Suprapubic skin (tissue), 4 donors: ENCODE results near the gene GALNT15. TPM values are rescaled to one million over a fixed set of nuclear protein-coding genes. Genes with fewer than 3 reads are reported as not detected.

Experiments
- DNase-seq, 2 donors: peaks; one replicate each; pipeline ENCODE4 v3.0.0-alpha.2; 2019; ENCODE audit warnings: low spot score in 2 of 2
- H3K27ac ChIP-seq: fragments of 200-600 bp; sonication (generic); one replicate; pipeline ENCODE4 v1.5.1; 2019
- H3K27me3 ChIP-seq: fragments of 200-600 bp; sonication (generic); one replicate; pipeline ENCODE4 v1.5.1; 2019
- H3K36me3 ChIP-seq: fragments of 200-600 bp; sonication (generic); one replicate; pipeline ENCODE4 v1.5.1; 2019
- H3K4me1 ChIP-seq: fragments of 200-600 bp; sonication (generic); one replicate; pipeline ENCODE4 v1.5.1; 2019
- H3K4me3 ChIP-seq: fragments of 200-600 bp; sonication (generic); one replicate; pipeline ENCODE4 v1.5.1; 2019; ENCODE audit warnings: mild to moderate bottlenecking
- H3K9me3 ChIP-seq: fragments of 200-600 bp; sonication (generic); one replicate; pipeline ENCODE4 v1.5.1; 2019
- CTCF ChIP-seq, 2 donors: fragments of 200-600 bp in 1 of 2; fragments of 450-650 bp in 1 of 2; sonication (generic) in 1 of 2; IDR thresholded peaks; one replicate each; pipeline ENCODE4 v1.5.1; 2016 to 2019; ENCODE audit warnings: antibody characterized with exemption in 2 of 2, mild to moderate bottlenecking in 1 of 2, moderate library complexity in 1 of 2
- EP300 ChIP-seq: sonication (generic); formaldehyde crosslinking; IDR thresholded peaks from one replicate; pipeline ENCODE4 v1.6.1; 2017; ENCODE audit warnings: antibody characterized with exemption
- POLR2A ChIP-seq, 2 donors: fragments of 450-650 bp; IDR thresholded peaks; one replicate each; pipeline ENCODE4 v1.6.1; 2017; ENCODE audit warnings: antibody characterized with exemption in 2 of 2, mild to moderate bottlenecking in 2 of 2, moderate library complexity in 2 of 2
- POLR2AphosphoS5 ChIP-seq, 3 donors: sonication (generic); formaldehyde crosslinking; IDR thresholded peaks; one replicate each; pipeline ENCODE4 v1.6.1; 2017; ENCODE audit warnings: antibody characterized with exemption in 3 of 3
- WGBS: methylation state at CpG from one replicate; pipeline ENCODE4 v1.1.5; 2018; 5-methylcytosine and 5-hydroxymethylcytosine counted together
- total RNA-seq, 4 donors: library from RNA; depleted of rRNA; stranded (reverse); fragments of >200 nt; gene quantifications; one replicate each; pipeline ENCODE4 v1.1.0, GENCODE V29; 2016

The GALNT15 gene
- total RNA-seq, 4 donors from 2014 or later, result 15.5 to 113 (median 49.1) TPM

- H3K27me3 ChIP-seq, result no peaks in the 10 kb centered on the region
- 86% methylated on average over 5 of the region's 5 CpGs for WGBS
- TF ChIP-seq CTCF (IDR thresholded peaks at IDR 0.05) (no peak), EP300 (no peak), POLR2AphosphoS5 (IDR thresholded peaks at IDR 0.05) (no peak), POLR2A (IDR thresholded peaks at IDR 0.05) (no peak)
- no peaks in the 10 kb centered on the region for H3K36me3 ChIP-seq
- H3K27ac ChIP-seq, result no peak overlapping the region
- peaks cover 9% of the 10 kb centered on the region for H3K4me1 ChIP-seq
- no peak for DNase-seq
- no peak overlapping the region for H3K4me3 ChIP-seq
- no peaks in the 10 kb centered on the region for H3K9me3 ChIP-seq
These were observed 12.8 kb downstream of the GALNT15 start for GRCh38 chr3:16187213-16187790.

- no peaks in the 10 kb centered on the region for H3K27me3 ChIP-seq
- no peak overlapping the region for H3K4me3 ChIP-seq
- TF ChIP-seq POLR2AphosphoS5 (IDR thresholded peaks at IDR 0.05), result no peak
- TF ChIP-seq EP300, result no peak
- no peak for TF ChIP-seq POLR2A (IDR thresholded peaks at IDR 0.05)
- TF ChIP-seq CTCF (IDR thresholded peaks at IDR 0.05), result no peak
- peaks cover 3% of the 10 kb centered on the region for H3K4me1 ChIP-seq
- no peak for DNase-seq
- 89% methylated on average over 6 of the region's 6 CpGs for WGBS
- no peak overlapping the region for H3K27ac ChIP-seq
- no peaks in the 10 kb centered on the region for H3K36me3 ChIP-seq
- H3K9me3 ChIP-seq, result no peaks in the 10 kb centered on the region
These were observed 13.6 kb downstream of the GALNT15 start for GRCh38 chr3:16188071-16188470.

- Histone ChIP-seq H3K4me1 (peaks cover under 1% of the 10 kb centered on the region), H3K27ac (no peak overlapping the region), H3K36me3 (no peaks in the 10 kb centered on the region)
These were observed 14.7 kb downstream of the GALNT15 start for GRCh38 chr3:16189201-16189600.

GRCh38 chr3:16190704-16191103 is 16.2 kb downstream of the GALNT15 start:
- no peak overlapping the region for H3K27ac ChIP-seq
- H3K4me3 ChIP-seq, result no peak overlapping the region
- TF ChIP-seq CTCF (IDR thresholded peaks at IDR 0.05) (no peak), EP300 (no peak), POLR2AphosphoS5 (IDR thresholded peaks at IDR 0.05) (no peak), POLR2A (IDR thresholded peaks at IDR 0.05) (no peak)
- DNase-seq, result no peak
- no peaks in the 10 kb centered on the region for H3K4me1 ChIP-seq
- H3K9me3 ChIP-seq, result no peaks in the 10 kb centered on the region
- 82% methylated on average over 6 of the region's 6 CpGs for WGBS
- H3K36me3 ChIP-seq, result peaks cover 4% of the 10 kb centered on the region
- no peaks in the 10 kb centered on the region for H3K27me3 ChIP-seq

More at GRCh38 chr3:16189201-16189600, 14.7 kb downstream of the GALNT15 start:
- DNase-seq, result no peak
- TF ChIP-seq CTCF (IDR thresholded peaks at IDR 0.05) (no peak), POLR2A (IDR thresholded peaks at IDR 0.05) (no peak)
- Histone ChIP-seq H3K9me3 (no peaks in the 10 kb centered on the region), H3K4me3 (no peak overlapping the region), H3K27me3 (no peaks in the 10 kb centered on the region)

- no peak overlapping the region for H3K4me3 ChIP-seq
- H3K27me3 ChIP-seq, result no peaks in the 10 kb centered on the region
- no peak for TF ChIP-seq EP300
- TF ChIP-seq CTCF (IDR thresholded peaks at IDR 0.05), result no peak
- no peak for TF ChIP-seq POLR2AphosphoS5 (IDR thresholded peaks at IDR 0.05)
- TF ChIP-seq POLR2A (IDR thresholded peaks at IDR 0.05), result no peak
- H3K36me3 ChIP-seq, result peaks cover 13% of the 10 kb centered on the region
- DNase-seq, result no peak
- H3K9me3 ChIP-seq, result no peaks in the 10 kb centered on the region
- no peaks in the 10 kb centered on the region for H3K4me1 ChIP-seq
- H3K27ac ChIP-seq, result no peak overlapping the region
These were observed 17.1 kb downstream of the GALNT15 start for GRCh38 chr3:16191591-16191990.
